Cardiac septum (tissue), 1 donor: ENCODE results near the gene TMEM63B. TPM values are rescaled to one million over a fixed set of nuclear protein-coding genes. Genes with fewer than 3 reads are reported as not detected.
A peak's percentile ranks its signal among the peaks of the same experiment; 100 is the strongest.
"Not testable (repeated sequence)": the region's sequence is repeated elsewhere in the genome, so short reads cannot be mapped to it uniquely, and the experiment has no call there.

Experiments
- DNase-seq: peaks from one replicate; pipeline ENCODE4 v3.0.0-alpha.2; 2020; ENCODE audit warnings: low spot score
- intact Hi-C: fragments of 100-400 bp; cut with DNase I; formaldehyde crosslinking; loops from one replicate; pipeline ENCODE4 v1.14.0; 2022
- long read RNA-seq: library from polyadenylated mRNA; unstranded; transcript quantifications from one replicate; pipeline ENCODE4 v2.0.0, GENCODE V29; 2021
- total RNA-seq: library from RNA; stranded (reverse); fragmentation: NEBNext Ultra II Directional; extraction: Animal tissue kit (Norgen Biotek cat#: 25700); gene quantifications from one replicate; pipeline ENCODE4 v1.2.1, GENCODE V29; 2021
- donor health status: DM: no; HTN: no; CAD: no.

Gene TMEM63B
- 39.6 TPM for total RNA-seq
- long read RNA-seq, partial matches to known transcripts, result 14 of 20 reads
- long read RNA-seq, other reads (novel, unspliced or antisense), result 6 of 20 reads

- intact Hi-C loops, result no loop called here
- peak; percentile 96 for DNase-seq
Observed at GRCh38 chr6:44127186-44128019, at the start of gene TMEM63B, which contains the start of gene MRPL14. Gene TMEM63B, plus strand, starts transcription at chr6:44127554. Its CDS starts 7,031 bp downstream, at chr6:44134585. Gene MRPL14, minus strand, starts transcription at chr6:44127452. Its CDS starts 10,841 bp downstream, at chr6:44116611.

- intact Hi-C loops, result loop anchor here (1.0 kb wide), 2 partner anchors 354 to 411 kb away; no protein-coding TSS in a partner anchor
- DNase-seq, result no peak
Observed at GRCh38 chr6:44078219-44078826, 49.0 kb upstream of the TMEM63B start.

- DNase-seq, result no peak
Observed at GRCh38 chr6:44078827-44079671, 48.3 kb upstream of the TMEM63B start.

GRCh38 chr6:44079672-44080071, 47.7 kb upstream of the TMEM63B start:
- DNase-seq, result no peak
- intact Hi-C loops, result loop anchor here (1.0 to 5.0 kb wide), 2 partner anchors 310 to 472 kb away; no protein-coding TSS in a partner anchor

More at GRCh38 chr6:44078827-44079671, 48.3 kb upstream of the TMEM63B start:
- intact Hi-C loops, result loop anchor here (1.0 kb wide), 3 partner anchors 310 to 412 kb away; no protein-coding TSS in a partner anchor

- DNase-seq, result no peak
- intact Hi-C loops, result loop anchor here (5.0 kb wide), 1 partner anchor 474 kb away; no protein-coding TSS in a partner anchor
Observed at GRCh38 chr6:44080561-44081521, 46.5 kb upstream of the TMEM63B start.

GRCh38 chr6:44081753-44082152, 45.6 kb upstream of the TMEM63B start:
- DNase-seq, result no peak
- intact Hi-C loops, result loop anchor here (5.0 kb wide), 1 partner anchor 474 kb away; no protein-coding TSS in a partner anchor

- intact Hi-C loops, result loop anchor here (5.0 kb wide), 1 partner anchor 476 kb away; no protein-coding TSS in a partner anchor
Observed at GRCh38 chr6:44082872-44083321, 44.5 kb upstream of the TMEM63B start.

GRCh38 chr6:44084231-44085014, 42.9 kb upstream of the TMEM63B start:
- intact Hi-C loops, result loop anchor here (5.0 kb wide), 1 partner anchor 477 kb away; no protein-coding TSS in a partner anchor
- no peak for DNase-seq

More at GRCh38 chr6:44082872-44083321, 44.5 kb upstream of the TMEM63B start:
- no peak for DNase-seq

GRCh38 chr6:44085219-44085618, 42.1 kb upstream of the TMEM63B start:
- intact Hi-C loops, result no loop called here

GRCh38 chr6:44086931-44087574, 40.3 kb upstream of the TMEM63B start:
- intact Hi-C loops, result no loop called here
- DNase-seq, result no peak

More at GRCh38 chr6:44085219-44085618, 42.1 kb upstream of the TMEM63B start:
- DNase-seq, result no peak

GRCh38 chr6:44087623-44088022, 39.7 kb upstream of the TMEM63B start:
- intact Hi-C loops, result no loop called here
- no peak for DNase-seq

GRCh38 chr6:44088827-44089590, 38.3 kb upstream of the TMEM63B start:
- DNase-seq, result no peak
- intact Hi-C loops, result no loop called here

- DNase-seq, result no peak
- intact Hi-C loops, result no loop called here
Observed at GRCh38 chr6:44090465-44090864, 36.9 kb upstream of the TMEM63B start.

- intact Hi-C loops, result not testable (repeated sequence)
Observed at GRCh38 chr6:44091356-44091755, 36.0 kb upstream of the TMEM63B start.

GRCh38 chr6:44091981-44092884, 35.1 kb upstream of the TMEM63B start:
- intact Hi-C loops, result no loop called here

More at GRCh38 chr6:44091356-44091755, 36.0 kb upstream of the TMEM63B start:
- DNase-seq, result not testable (repeated sequence)

More at GRCh38 chr6:44091981-44092884, 35.1 kb upstream of the TMEM63B start:
- no peak for DNase-seq
